K562 (cell line): ENCODE results near the gene FXYD3. TPM values are rescaled to one million over a fixed set of nuclear protein-coding genes. Genes with fewer than 3 reads are reported as not detected.

Source experiments
- ATAC-seq: fragments of 200-7000 bp; cut with Tn5 transposase; 3 replicates; pipeline ENCODE4 v1.9.1; 2020; ENCODE audit warnings: moderate library complexity
- BruUV-seq: library from RNA; stranded (reverse); fragments of 400-500 nt; replicated peaks from 2 replicates; lab custom pipeline; 2021; lab: Mats Ljungman, UMichigan
- CTCF ChIA-PET: fragments of 300-600 bp; formaldehyde crosslinking; extraction: SDS; loops from one replicate; lab custom pipeline; 2021; ENCODE audit warnings: low intra/inter-chr PET ratio; lab: Yijun Ruan, JAX
- POLR2A ChIA-PET: fragments of 300-600, 350-650 bp; sonication (Branson Sonifier 250); formaldehyde crosslinking; extraction: SDS; loops from one replicate; lab custom pipeline; 2021; ENCODE audit warnings: antibody characterized with exemption, inconsistent platforms; lab: Yijun Ruan, JAX
- DNase-seq, 4 experiments: peaks; one replicate each; pipeline versions ENCODE4 v3.0.0 to v3.0.0-alpha.2; 2011 to 2018; ENCODE audit warnings: low spot score in 3 of 4, mixed read lengths in 3 of 4; ENCODE audit errors: extremely low read depth in 1 of 4
- FAIRE-seq: peaks from 2 replicates; lab custom pipeline; 2011; peaks lifted over from hg19 to GRCh38; lab: Jason Lieb, UNC
- H2AFZ ChIP-seq: 2 replicates; pipeline ENCODE4 v1.6.0; 2011; ENCODE audit warnings: low read depth, low read length, control low read depth, inconsistent platforms
- H3K27ac ChIP-seq: fragments of 200-600 bp; 3 replicates; pipeline ENCODE4 v1.8.0; 2011; ENCODE audit warnings: low read depth, mild to moderate bottlenecking, control low read depth, inconsistent platforms, low read length, moderate library complexity, mixed read lengths; ENCODE audit errors: extremely low read depth
- H3K27me3 ChIP-seq, 2 experiments: fragments of 300-600 bp in 1 of 2; 2 replicates in 1 of 2; 3 replicates in 1 of 2; pipeline versions ENCODE4 v1.6.0 to v1.8.0; 2011; ENCODE audit warnings: inconsistent platforms in 2 of 2, low read length in 2 of 2, mild to moderate bottlenecking in 1 of 2, mixed read lengths in 1 of 2, moderate library complexity in 1 of 2; ENCODE audit not compliant: control insufficient read depth in 2 of 2, insufficient read depth in 2 of 2
- H3K36me3 ChIP-seq: fragments of 300-600 bp; 3 replicates; pipeline ENCODE4 v1.8.0; 2011; ENCODE audit warnings: mild to moderate bottlenecking, low read length, inconsistent platforms; ENCODE audit not compliant: control insufficient read depth, insufficient read depth
- H3K4me1 ChIP-seq, 2 experiments: fragments of 200-600 bp in 1 of 2; replicated peaks in 1 of 2; 2 replicates in 1 of 2; 3 replicates in 1 of 2; pipeline versions ENCODE4 v1.5.1 to v1.8.0; 2011; ENCODE audit warnings: inconsistent platforms in 2 of 2, low read length in 2 of 2, mild to moderate bottlenecking in 1 of 2, mixed read lengths in 1 of 2, moderate library complexity in 1 of 2; ENCODE audit not compliant: control insufficient read depth in 2 of 2, insufficient read depth in 2 of 2
- H3K4me2 ChIP-seq: 2 replicates; pipeline ENCODE4 v1.6.1; 2011; ENCODE audit warnings: low read length, control low read depth, inconsistent platforms, mixed read lengths; ENCODE audit not compliant: insufficient read depth
- H3K4me3 ChIP-seq: fragments of 200-600 bp; sonication (generic), shearing (Covaris generic); 2 replicates; pipeline ENCODE4 v1.5.1; 2016; ENCODE audit warnings: control low read depth, inconsistent platforms
- H3K79me2 ChIP-seq: fragments of 200-600 bp; 3 replicates; pipeline ENCODE4 v1.8.0; 2011; ENCODE audit warnings: low read length, inconsistent platforms; ENCODE audit not compliant: control insufficient read depth, insufficient read depth
- H3K9ac ChIP-seq, 2 experiments: 2 replicates each; pipeline versions ENCODE4 v1.6.0 to v1.6.1; 2011; ENCODE audit warnings: low read depth in 2 of 2, low read length in 2 of 2, control low read depth in 1 of 2, inconsistent platforms in 1 of 2, mild to moderate bottlenecking in 1 of 2, mixed read lengths in 1 of 2; ENCODE audit not compliant: insufficient read depth in 1 of 2
- H3K9me1 ChIP-seq: one replicate; pipeline ENCODE4 v1.6.0; 2011; ENCODE audit warnings: inconsistent platforms, mild to moderate bottlenecking, low read length, moderate library complexity; ENCODE audit not compliant: control insufficient read depth, insufficient read depth
- H3K9me3 ChIP-seq: replicated peaks from 2 replicates; pipeline ENCODE4 v1.5.1; 2011; ENCODE audit warnings: low read depth, low read length, inconsistent platforms; ENCODE audit not compliant: control insufficient read depth, insufficient read depth
- H4K20me1 ChIP-seq: replicated peaks from 2 replicates; pipeline ENCODE4 v1.6.1; 2011; ENCODE audit warnings: low read length, inconsistent platforms, mixed read lengths; ENCODE audit not compliant: control insufficient read depth, insufficient read depth
- BHLHE40 ChIP-seq: IDR thresholded peaks from 2 replicates; pipeline ENCODE4 v1.6.1; 2011; ENCODE audit warnings: low read length, improper control_type of control experiment
- CXXC5 ChIP-seq: fragments of 250-450 bp; sonication (Bioruptor Pico); IDR thresholded peaks from 2 replicates; pipeline ENCODE4 v1.8.0; 2022; ENCODE audit warnings: inconsistent platforms, mild to moderate bottlenecking, moderate library complexity
- FOSL1 ChIP-seq: fragments of 200-800 bp; sonication (Bioruptor generic); conservative IDR thresholded peaks from 2 replicates; pipeline ENCODE4 v1.6.1; 2016; ENCODE audit warnings: missing genetic modification characterization, missing compliant biosample characterization
- GATAD2B ChIP-seq: fragments of 450-650 bp; IDR thresholded peaks from 2 replicates; pipeline ENCODE4 v1.6.1; 2017; ENCODE audit warnings: mild to moderate bottlenecking, borderline replicate concordance
- JUN ChIP-seq, 2 experiments: sonication (generic) in 1 of 2; formaldehyde crosslinking in 1 of 2; IDR thresholded peaks; 2 replicates each; pipeline versions ENCODE4 v1.6.1 to v1.8.0; 2012 to 2022; ENCODE audit warnings: borderline replicate concordance in 2 of 2, mild to moderate bottlenecking in 2 of 2, improper control_type of control experiment in 1 of 2, low read depth in 1 of 2, low read length in 1 of 2, missing genetic modification reagents in 1 of 2
- KLF13 ChIP-seq: fragments of 450-650 bp; IDR thresholded peaks from 2 replicates; pipeline ENCODE4 v1.6.1; 2016; ENCODE audit warnings: missing genetic modification characterization, low read depth, mild to moderate bottlenecking, missing compliant biosample characterization, moderate library complexity, borderline replicate concordance
- POLR3G ChIP-seq: IDR thresholded peaks from 2 replicates; pipeline ENCODE4 v1.6.1; 2011; ENCODE audit not compliant: insufficient read length, insufficient replicate concordance; ENCODE audit errors: extremely low read depth
- PTRF ChIP-seq: fragments of 450-650 bp; IDR thresholded peaks from 2 replicates; pipeline ENCODE4 v1.6.1; 2016; ENCODE audit warnings: mild to moderate bottlenecking, missing genetic modification characterization, missing compliant biosample characterization
- RFX7 ChIP-seq: fragments of 250-450 bp; sonication (Bioruptor Pico); IDR thresholded peaks from 2 replicates; pipeline ENCODE4 v1.5.1; 2021; ENCODE audit warnings: mild to moderate bottlenecking
- ZNF212 ChIP-seq: fragments of 450-650 bp; formaldehyde crosslinking; IDR thresholded peaks from 2 replicates; pipeline ENCODE4 v1.4.0; 2020; ENCODE audit warnings: mild to moderate bottlenecking
- ZNF592 ChIP-seq: fragments of 450-650 bp; IDR thresholded peaks from 2 replicates; pipeline ENCODE4 v1.6.1; 2017; ENCODE audit warnings: antibody characterized with exemption, mild to moderate bottlenecking
- ZNF780A ChIP-seq: fragments of 250-450 bp; sonication (Bioruptor Pico); IDR thresholded peaks from 2 replicates; pipeline ENCODE4 v1.5.0; 2021; ENCODE audit warnings: mild to moderate bottlenecking
- WGBS: fragments of 100-300 bp; shearing (Covaris generic); methylation state at CpG from one replicate; pipeline ENCODE4 v1.1.6; 2016; ENCODE audit warnings: low coverage, mixed read lengths; ENCODE audit not compliant: insufficient coverage; ENCODE audit errors: missing lambda C conversion rate; 5-methylcytosine and 5-hydroxymethylcytosine counted together
- in situ Hi-C: fragments of 300-500 bp; cut with MboI; formaldehyde crosslinking; loops from 4 replicates; pipeline ENCODE4 v1.15.0; 2018; ENCODE audit warnings: inconsistent platforms, mixed read lengths
- intact Hi-C: fragments of 100-400 bp; cut with micrococcal nuclease; formaldehyde crosslinking; loops from 2 replicates; pipeline ENCODE4 v1.14.2; 2022
- polyA plus RNA-seq, 8 experiments: library from polyadenylated mRNA; depleted of rRNA in 4 of 8; stranded (reverse) in 5 of 8; unstranded in 3 of 8; fragments of >200 nt; fragmentation: Nextera tagmentation in 2 of 8; fragmentation: Illumina TruSeq in 1 of 8; extraction: Ambion mirVana in 2 of 8; extraction: Trizol in 1 of 8; gene quantifications; 2 replicates each; pipeline versions ENCODE4 v1.2.1 to v1.2.3, GENCODE V29; 2011 to 2014; ENCODE audit warnings: inconsistent platforms in 1 of 8, missing spikeins in 1 of 8
- total RNA-seq, 7 experiments: library from RNA; depleted of rRNA in 6 of 7; stranded (reverse); fragments of >200 nt in 6 of 7; fragmentation: Illumina TruSeq in 2 of 7; extraction: Trizol in 2 of 7; gene quantifications; 2 replicates each; pipeline versions ENCODE4 v1.2.1 to v1.2.3, GENCODE V29; 2011 to 2021; ENCODE audit warnings: low replicate concordance in 1 of 7
- TF ChIP-seq, protein P1 (sequence below), 2 experiments: fragments of 450-650 bp; conservative IDR thresholded peaks; 2 replicates each; pipeline ENCODE4 v1.6.1; 2017; ENCODE audit warnings: mild to moderate bottlenecking in 2 of 2, moderate library complexity in 2 of 2

The FXYD3 gene
- total and polyA plus RNA-seq, 9 of the 15 experiments (the other 6 are each of a cell fraction or from before 2014, with no cell fraction given): 0.24 TPM; not detected in 8

- no peak overlapping the region for H2AFZ ChIP-seq
- in situ Hi-C loops: no loop called here
- H3K9me3 ChIP-seq: no peaks in the 10 kb centered on the region
- no TSS peak for BruUV-seq
- ATAC-seq: no peak
- H3K4me2 ChIP-seq: no peak overlapping the region
- no peak for FAIRE-seq
- intact Hi-C loops: no loop called here
- H3K79me2 ChIP-seq: peaks cover 59% of the 10 kb centered on the region
- H3K9ac ChIP-seq: no peak overlapping the region
- no peak overlapping the region for H3K4me3 ChIP-seq
- no peaks in the 10 kb centered on the region for H3K9me1 ChIP-seq
- H3K36me3 ChIP-seq: peaks cover 100% of the 10 kb centered on the region
- ChIA-PET CTCF (no interaction called here), POLR2A (interaction anchor here (0.6 to 1.2 kb wide), 4 partner anchors 8 to 299 kb away, joined by 3 to 4 read pairs (median 3); no protein-coding TSS in a partner anchor)
- H3K27ac ChIP-seq: no peak overlapping the region; the same call in 2 of the 3 replicates
- H3K4me1 ChIP-seq: peaks cover 43 to 49% of the 10 kb centered on the region in 2 experiments
- WGBS: 91% methylated on average over 8 of the region's 9 CpGs
- H4K20me1 ChIP-seq: no peaks in the 10 kb centered on the region
- DNase-seq: no peak
- no peaks in the 10 kb centered on the region; a peak in 1 of 5 replicates for H3K27me3 ChIP-seq
- TF ChIP-seq PTRF (tag) (no peak), CXXC5 (CRISPR knock-in tag) (no peak), JUN (IDR thresholded peaks at IDR 0.05; ENCODE audit: borderline replicate concordance, low read depth, low read length) (no peak), JUN (CRISPR knock-in tag; IDR thresholded peaks at IDR 0.05; ENCODE audit: borderline replicate concordance) (no peak), KLF13 (tag) (no peak), ZNF212 (CRISPR knock-in tag) (no peak), ZNF592 (no peak), RFX7 (CRISPR knock-in tag) (no peak), BHLHE40 (no peak), GATAD2B (no peak), FOSL1 (tag) (no peak), ZNF780A (CRISPR knock-in tag) (no peak), POLR3G (no peak)
- TF ChIP-seq, protein P1, sequence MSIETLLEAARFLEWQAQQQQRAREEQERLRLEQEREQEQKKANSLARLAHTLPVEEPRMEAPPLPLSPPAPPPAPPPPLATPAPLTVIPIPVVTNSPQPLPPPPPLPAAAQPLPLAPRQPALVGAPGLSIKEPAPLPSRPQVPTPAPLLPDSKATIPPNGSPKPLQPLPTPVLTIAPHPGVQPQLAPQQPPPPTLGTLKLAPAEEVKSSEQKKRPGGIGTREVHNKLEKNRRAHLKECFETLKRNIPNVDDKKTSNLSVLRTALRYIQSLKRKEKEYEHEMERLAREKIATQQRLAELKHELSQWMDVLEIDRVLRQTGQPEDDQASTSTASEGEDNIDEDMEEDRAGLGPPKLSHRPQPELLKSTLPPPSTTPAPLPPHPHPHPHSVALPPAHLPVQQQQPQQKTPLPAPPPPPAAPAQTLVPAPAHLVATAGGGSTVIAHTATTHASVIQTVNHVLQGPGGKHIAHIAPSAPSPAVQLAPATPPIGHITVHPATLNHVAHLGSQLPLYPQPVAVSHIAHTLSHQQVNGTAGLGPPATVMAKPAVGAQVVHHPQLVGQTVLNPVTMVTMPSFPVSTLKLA (conservative IDR thresholded peaks at IDR 0.05): no peak
These were observed 45.2 kb downstream of the FXYD3 start for GRCh38 chr19:35160629-35161433.
